NCI-H2227 (cell line): ENCODE data around the gene ANO7.

Experiments used
- DNase-seq: peaks from one replicate; lab custom pipeline; 2025; ENCODE audit not compliant: unreplicated experiment; lab: John Stamatoyannopoulos, UW

The ANO7 gene

DNA sequence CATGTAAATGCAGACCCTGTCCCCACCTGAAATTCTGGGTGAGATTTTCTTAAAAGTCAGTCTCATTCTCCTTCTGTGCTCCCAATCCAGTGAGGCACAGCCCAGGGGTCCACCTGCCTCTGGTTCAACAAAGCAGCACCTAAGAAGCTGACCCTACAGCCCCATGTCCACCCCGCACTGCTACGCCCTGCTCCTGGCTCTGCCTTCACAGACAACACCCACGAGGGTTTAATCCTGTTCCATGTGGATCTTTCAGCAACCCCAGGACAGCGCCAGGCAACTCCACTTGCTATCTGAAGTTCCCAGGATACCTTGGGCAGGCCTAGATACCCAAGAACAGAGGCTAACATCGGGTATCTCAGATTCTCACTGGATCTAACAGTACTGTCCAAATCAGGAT is 82.1 kb downstream of the ANO7 start:
- no peak for DNase-seq

DNA sequence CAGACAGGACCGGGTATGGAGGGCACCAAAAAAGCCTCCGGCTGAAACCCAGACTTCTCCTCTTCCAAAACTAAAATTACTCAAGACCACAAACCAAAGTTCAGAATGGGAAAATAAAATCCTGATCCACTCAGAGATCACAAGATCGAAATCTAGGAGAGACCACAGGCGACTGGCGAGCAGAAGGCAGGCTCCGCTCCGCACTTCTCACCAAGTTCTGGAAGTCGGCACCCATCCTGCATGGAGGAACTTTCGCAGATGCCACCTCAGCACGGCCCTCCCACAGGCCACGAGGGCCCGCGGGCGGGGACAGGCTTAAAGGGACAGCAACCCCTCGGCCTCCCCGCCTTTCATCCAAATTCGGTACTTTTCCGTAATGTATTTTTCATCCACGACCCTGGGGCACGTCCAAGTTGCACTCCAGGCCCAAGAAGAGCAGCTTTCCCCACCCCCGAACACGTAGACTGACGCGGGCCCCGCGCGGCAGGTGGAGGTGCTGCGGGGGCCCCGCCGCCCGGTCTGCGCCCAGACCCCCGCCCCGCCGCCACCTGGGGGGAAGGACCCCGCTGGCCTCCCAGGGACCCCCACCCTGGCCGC is 83.3 kb downstream of the ANO7 start:
- peak; percentile 59 for DNase-seq

DNA sequence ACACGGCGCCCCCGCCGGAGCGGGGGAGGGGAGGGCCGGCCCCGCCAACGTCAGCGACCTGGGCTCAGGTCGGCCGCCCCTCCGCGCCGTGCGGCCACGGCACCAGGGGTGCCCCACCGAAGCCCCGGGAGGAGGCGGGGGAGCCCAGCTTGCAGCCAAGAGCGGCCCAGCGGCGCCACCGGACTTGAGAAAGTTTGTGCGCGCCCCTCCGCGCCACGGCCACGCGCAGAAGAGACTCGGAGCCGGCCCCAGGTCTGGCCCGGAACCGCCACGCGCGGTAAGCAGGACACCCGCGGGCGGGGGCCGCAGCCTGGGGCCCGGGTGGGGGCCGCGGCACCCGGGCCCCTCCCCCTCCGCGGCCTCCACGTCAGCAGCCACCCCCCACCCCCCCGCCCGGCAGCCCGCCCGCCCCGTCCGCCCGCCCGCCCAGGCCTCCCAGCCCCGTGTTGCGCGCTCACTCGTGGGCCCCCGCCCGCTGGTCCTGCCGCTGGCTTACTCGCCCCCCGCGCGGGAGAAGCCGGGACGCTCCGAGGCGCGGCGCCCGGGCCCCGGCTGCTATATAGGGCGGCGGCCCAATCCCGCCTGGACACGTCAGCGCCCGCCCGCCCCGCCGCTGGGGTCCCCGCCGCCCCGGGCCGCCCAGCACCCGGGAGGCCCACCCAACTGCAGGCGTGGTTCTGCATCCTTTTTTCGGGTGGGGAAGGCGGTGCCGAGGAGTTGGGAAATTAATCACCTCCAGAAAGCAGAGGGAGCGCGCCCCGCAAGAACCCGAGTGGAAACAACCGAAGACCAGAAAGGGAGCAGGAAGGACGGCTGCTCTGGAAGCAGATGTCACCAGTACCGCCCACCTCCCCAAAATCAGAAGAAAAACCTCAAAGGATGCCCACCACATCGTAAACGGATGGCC is 84.1 kb downstream of the ANO7 start:
- DNase-seq: peak; percentile 68

DNA sequence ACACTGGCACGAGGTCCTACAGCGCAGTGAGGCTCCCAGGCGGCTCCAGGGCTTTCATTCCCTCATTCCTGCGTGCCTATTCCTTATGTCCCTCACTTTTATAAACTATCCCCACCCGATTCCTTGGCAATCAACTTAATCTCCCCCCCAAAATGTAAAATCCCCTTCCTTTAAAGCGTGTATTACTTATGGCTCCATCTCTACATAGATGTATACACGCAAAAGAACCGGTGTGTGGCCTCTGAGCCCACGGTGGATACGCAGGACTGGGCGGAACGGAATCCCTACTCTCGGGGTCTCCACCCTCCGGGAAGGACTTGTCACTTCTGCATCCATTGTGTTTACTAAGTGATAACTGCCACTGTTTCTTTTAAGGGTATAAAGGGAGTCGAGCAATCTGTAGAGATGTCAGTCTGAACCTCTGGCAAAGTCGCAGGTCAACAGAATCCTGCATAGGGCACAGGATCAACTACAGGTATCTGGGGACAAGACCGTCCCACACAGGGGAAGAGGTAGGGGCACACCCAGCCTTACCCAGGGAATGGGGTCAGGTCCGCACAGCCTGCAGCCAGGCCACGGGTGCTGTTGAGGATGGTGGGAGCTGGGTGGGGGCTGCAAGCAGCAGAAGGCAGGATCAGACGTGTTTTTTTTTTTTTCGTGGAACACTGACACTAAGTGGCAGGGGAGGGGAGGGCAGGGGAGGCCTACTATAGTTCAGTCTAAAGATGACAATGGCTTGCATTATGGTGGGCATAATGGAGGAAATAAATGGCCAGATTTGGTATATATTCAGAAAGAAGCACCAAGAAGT is 84.9 kb downstream of the ANO7 start:
- peak; percentile 38 for DNase-seq

DNA sequence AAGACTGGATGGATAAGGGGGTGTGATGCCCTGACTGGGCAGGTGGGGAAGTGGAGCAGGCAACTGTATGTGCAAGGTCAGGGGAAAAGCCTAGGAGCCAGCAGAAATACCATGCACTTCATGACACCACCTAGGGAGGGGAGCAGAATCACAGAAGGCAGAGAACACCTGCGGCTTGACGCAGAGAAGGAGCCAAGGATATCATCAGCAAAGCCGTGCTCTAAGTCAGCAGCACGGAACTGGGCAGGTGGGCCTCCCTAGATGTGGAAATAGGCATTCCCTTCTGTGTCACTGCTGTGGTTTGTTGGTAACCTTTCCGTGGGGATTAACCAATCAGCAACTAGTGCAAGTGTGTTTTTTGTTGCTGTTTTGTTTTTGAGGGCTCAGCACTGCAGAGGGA is 85.7 kb downstream of the ANO7 start:
- DNase-seq: no peak
